WTC11 (cell line): ENCODE measurements around the gene PCDHB2. TPM values are rescaled to one million over a fixed set of nuclear protein-coding genes. Genes with fewer than 3 reads are reported as not detected.

Experiments
- ATF1 ChIP-seq: sonication (generic); formaldehyde crosslinking; IDR thresholded peaks from 2 replicates; pipeline ENCODE4 v1.8.1; 2023; ENCODE audit warnings: mild to moderate bottlenecking, moderate library complexity, missing genetic modification reagents
- CBFB ChIP-seq: sonication (generic); formaldehyde crosslinking; IDR thresholded peaks from 2 replicates; pipeline ENCODE4 v1.8.1; 2022; ENCODE audit warnings: mild to moderate bottlenecking, low read depth, missing genetic modification reagents
- CTCF ChIP-seq: fragments of 200-600 bp; IDR thresholded peaks from 2 replicates; pipeline ENCODE4 v1.8.0; 2022; ENCODE audit warnings: antibody characterized with exemption
- GABPB1 ChIP-seq: sonication (generic); formaldehyde crosslinking; IDR thresholded peaks from 2 replicates; pipeline ENCODE4 v1.8.1; 2023; ENCODE audit warnings: mild to moderate bottlenecking, missing genetic modification reagents
- HMGA2 ChIP-seq: fragments of 250-450 bp; sonication (Bioruptor Pico); IDR thresholded peaks from 2 replicates; pipeline ENCODE4 v1.4.0; 2021; ENCODE audit warnings: mild to moderate bottlenecking, moderate library complexity
- RELA ChIP-seq: sonication (generic); formaldehyde crosslinking; IDR thresholded peaks from 2 replicates; pipeline ENCODE4 v1.8.1; 2022; ENCODE audit warnings: missing genetic modification reagents, mild to moderate bottlenecking, borderline replicate concordance
- total RNA-seq: library from RNA; stranded (reverse); gene quantifications from 3 replicates; pipeline ENCODE4 v1.2.3, GENCODE V29; 2021
- TF ChIP-seq, protein P1 (sequence below): sonication (generic); formaldehyde crosslinking; IDR thresholded peaks from 2 replicates; pipeline ENCODE4 v1.8.1; 2023; ENCODE audit warnings: mild to moderate bottlenecking, missing genetic modification reagents, borderline replicate concordance
- TF ChIP-seq, protein P2 (sequence below): sonication (generic); formaldehyde crosslinking; IDR thresholded peaks from 2 replicates; pipeline ENCODE4 v1.8.1; 2022; ENCODE audit warnings: mild to moderate bottlenecking, missing genetic modification reagents, moderate library complexity, borderline replicate concordance
- TF ChIP-seq, protein P3 (sequence below): sonication (generic); formaldehyde crosslinking; IDR thresholded peaks from 2 replicates; pipeline ENCODE4 v1.8.1; 2022; ENCODE audit warnings: missing genetic modification reagents, borderline replicate concordance
- TF ChIP-seq, protein P4 (sequence below): sonication (generic); formaldehyde crosslinking; IDR thresholded peaks from 2 replicates; pipeline ENCODE4 v1.8.0; 2022; ENCODE audit warnings: mild to moderate bottlenecking, missing genetic modification reagents
- TF ChIP-seq, protein P5 (sequence below): sonication (generic); formaldehyde crosslinking; IDR thresholded peaks from 2 replicates; pipeline ENCODE4 v1.8.0; 2022; ENCODE audit warnings: mild to moderate bottlenecking, missing genetic modification reagents
- TF ChIP-seq, protein P6 (sequence below): fragments of 250-450 bp; sonication (Bioruptor Pico); IDR thresholded peaks from 2 replicates; pipeline ENCODE4 v1.9.0; 2021; ENCODE audit warnings: mild to moderate bottlenecking
- TF ChIP-seq, protein P7 (sequence below): fragments of 250-450 bp; sonication (Bioruptor Pico); IDR thresholded peaks from 2 replicates; pipeline ENCODE4 v1.9.0; 2021; ENCODE audit warnings: moderate library complexity, mild to moderate bottlenecking, inconsistent platforms, borderline replicate concordance

PCDHB2 gene
- total RNA-seq, 1 experiment from 2014 or later: 22.9 TPM

DNA sequence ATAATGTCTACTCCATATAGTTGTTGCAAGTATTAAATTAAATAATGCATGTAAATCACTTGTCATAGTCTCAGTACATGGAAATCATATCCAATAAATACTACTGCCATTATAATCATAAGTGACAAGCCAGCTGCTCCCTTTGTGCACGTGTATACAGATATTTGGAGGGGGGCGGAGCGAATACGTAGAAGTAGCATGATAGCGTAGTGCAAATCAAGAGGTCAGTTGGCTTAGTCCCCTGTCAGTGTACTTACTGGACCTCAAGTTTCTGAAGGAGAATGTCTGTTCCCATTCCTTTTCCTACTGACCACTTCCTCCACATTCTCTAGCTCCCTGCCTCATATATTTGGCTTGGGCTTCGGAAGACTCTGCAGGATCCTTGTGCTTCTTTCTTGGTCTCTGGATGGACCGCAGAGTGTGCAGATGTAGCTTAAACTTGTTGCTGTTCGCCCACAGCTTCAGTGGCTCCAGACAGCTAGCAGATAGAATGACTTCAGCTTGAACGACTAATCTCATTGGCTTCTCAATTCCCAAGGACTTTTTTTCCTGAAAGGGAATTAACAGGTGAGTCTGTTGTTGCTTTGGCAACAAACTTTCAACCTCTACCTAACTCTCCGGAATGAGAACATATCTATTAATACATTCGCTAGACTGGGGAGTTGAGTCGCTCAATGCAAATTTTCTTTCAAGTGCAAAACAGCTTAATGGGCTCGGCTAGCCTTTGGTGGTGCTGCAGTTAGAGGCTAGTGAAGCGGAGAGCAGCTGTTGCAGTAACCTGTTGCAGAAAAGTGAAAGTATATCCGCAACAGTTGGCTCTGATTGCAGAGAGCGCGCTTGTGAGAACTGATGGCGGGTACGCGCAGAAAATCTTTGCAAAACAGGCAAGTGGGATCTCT, 43.5 kb upstream of the PCDHB2 start, which contains the start of gene PCDHB1 (continued):
- TF ChIP-seq, protein P1, sequence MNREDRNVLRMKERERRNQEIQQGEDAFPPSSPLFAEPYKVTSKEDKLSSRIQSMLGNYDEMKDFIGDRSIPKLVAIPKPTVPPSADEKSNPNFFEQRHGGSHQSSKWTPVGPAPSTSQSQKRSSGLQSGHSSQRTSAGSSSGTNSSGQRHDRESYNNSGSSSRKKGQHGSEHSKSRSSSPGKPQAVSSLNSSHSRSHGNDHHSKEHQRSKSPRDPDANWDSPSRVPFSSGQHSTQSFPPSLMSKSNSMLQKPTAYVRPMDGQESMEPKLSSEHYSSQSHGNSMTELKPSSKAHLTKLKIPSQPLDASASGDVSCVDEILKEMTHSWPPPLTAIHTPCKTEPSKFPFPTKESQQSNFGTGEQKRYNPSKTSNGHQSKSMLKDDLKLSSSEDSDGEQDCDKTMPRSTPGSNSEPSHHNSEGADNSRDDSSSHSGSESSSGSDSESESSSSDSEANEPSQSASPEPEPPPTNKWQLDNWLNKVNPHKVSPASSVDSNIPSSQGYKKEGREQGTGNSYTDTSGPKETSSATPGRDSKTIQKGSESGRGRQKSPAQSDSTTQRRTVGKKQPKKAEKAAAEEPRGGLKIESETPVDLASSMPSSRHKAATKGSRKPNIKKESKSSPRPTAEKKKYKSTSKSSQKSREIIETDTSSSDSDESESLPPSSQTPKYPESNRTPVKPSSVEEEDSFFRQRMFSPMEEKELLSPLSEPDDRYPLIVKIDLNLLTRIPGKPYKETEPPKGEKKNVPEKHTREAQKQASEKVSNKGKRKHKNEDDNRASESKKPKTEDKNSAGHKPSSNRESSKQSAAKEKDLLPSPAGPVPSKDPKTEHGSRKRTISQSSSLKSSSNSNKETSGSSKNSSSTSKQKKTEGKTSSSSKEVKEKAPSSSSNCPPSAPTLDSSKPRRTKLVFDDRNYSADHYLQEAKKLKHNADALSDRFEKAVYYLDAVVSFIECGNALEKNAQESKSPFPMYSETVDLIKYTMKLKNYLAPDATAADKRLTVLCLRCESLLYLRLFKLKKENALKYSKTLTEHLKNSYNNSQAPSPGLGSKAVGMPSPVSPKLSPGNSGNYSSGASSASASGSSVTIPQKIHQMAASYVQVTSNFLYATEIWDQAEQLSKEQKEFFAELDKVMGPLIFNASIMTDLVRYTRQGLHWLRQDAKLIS (CRISPR knock-in tag): 0 out of 2 replicates have a peak, but pooled peaks have one; percentile 36
- TF ChIP-seq, protein P2, sequence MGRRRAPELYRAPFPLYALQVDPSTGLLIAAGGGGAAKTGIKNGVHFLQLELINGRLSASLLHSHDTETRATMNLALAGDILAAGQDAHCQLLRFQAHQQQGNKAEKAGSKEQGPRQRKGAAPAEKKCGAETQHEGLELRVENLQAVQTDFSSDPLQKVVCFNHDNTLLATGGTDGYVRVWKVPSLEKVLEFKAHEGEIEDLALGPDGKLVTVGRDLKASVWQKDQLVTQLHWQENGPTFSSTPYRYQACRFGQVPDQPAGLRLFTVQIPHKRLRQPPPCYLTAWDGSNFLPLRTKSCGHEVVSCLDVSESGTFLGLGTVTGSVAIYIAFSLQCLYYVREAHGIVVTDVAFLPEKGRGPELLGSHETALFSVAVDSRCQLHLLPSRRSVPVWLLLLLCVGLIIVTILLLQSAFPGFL (CRISPR knock-in tag): no peak
- TF ChIP-seq CTCF (no peak), ATF1 (CRISPR knock-in tag) (no peak), CBFB (CRISPR knock-in tag) (no peak), RELA (CRISPR knock-in tag) (no peak), HMGA2 (CRISPR knock-in tag) (no peak), GABPB1 (no peak)
- TF ChIP-seq, protein P3, sequence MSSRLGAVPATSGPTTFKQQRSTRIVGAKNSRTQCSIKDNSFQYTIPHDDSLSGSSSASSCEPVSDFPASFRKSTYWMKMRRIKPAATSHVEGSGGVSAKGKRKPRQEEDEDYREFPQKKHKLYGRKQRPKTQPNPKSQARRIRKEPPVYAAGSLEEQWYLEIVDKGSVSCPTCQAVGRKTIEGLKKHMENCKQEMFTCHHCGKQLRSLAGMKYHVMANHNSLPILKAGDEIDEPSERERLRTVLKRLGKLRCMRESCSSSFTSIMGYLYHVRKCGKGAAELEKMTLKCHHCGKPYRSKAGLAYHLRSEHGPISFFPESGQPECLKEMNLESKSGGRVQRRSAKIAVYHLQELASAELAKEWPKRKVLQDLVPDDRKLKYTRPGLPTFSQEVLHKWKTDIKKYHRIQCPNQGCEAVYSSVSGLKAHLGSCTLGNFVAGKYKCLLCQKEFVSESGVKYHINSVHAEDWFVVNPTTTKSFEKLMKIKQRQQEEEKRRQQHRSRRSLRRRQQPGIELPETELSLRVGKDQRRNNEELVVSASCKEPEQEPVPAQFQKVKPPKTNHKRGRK (CRISPR knock-in tag): no peak
- TF ChIP-seq, protein P4, sequence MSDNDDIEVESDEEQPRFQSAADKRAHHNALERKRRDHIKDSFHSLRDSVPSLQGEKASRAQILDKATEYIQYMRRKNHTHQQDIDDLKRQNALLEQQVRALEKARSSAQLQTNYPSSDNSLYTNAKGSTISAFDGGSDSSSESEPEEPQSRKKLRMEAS: no peak
- TF ChIP-seq, protein P5, sequence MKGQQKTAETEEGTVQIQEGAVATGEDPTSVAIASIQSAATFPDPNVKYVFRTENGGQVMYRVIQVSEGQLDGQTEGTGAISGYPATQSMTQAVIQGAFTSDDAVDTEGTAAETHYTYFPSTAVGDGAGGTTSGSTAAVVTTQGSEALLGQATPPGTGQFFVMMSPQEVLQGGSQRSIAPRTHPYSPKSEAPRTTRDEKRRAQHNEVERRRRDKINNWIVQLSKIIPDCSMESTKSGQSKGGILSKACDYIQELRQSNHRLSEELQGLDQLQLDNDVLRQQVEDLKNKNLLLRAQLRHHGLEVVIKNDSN: 0 out of 2 replicates have a peak, but pooled peaks have one; percentile 2
- TF ChIP-seq, protein P6, sequence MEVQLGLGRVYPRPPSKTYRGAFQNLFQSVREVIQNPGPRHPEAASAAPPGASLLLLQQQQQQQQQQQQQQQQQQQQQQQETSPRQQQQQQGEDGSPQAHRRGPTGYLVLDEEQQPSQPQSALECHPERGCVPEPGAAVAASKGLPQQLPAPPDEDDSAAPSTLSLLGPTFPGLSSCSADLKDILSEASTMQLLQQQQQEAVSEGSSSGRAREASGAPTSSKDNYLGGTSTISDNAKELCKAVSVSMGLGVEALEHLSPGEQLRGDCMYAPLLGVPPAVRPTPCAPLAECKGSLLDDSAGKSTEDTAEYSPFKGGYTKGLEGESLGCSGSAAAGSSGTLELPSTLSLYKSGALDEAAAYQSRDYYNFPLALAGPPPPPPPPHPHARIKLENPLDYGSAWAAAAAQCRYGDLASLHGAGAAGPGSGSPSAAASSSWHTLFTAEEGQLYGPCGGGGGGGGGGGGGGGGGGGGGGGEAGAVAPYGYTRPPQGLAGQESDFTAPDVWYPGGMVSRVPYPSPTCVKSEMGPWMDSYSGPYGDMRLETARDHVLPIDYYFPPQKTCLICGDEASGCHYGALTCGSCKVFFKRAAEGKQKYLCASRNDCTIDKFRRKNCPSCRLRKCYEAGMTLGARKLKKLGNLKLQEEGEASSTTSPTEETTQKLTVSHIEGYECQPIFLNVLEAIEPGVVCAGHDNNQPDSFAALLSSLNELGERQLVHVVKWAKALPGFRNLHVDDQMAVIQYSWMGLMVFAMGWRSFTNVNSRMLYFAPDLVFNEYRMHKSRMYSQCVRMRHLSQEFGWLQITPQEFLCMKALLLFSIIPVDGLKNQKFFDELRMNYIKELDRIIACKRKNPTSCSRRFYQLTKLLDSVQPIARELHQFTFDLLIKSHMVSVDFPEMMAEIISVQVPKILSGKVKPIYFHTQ (CRISPR knock-in tag): no peak
- TF ChIP-seq, protein P7, sequence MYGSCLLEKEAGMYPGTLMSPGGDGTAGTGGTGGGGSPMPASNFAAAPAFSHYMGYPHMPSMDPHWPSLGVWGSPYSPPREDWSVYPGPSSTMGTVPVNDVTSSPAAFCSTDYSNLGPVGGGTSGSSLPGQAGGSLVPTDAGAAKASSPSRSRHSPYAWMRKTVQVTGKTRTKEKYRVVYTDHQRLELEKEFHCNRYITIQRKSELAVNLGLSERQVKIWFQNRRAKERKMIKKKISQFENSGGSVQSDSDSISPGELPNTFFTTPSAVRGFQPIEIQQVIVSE (CRISPR knock-in tag): no peak
